ENCODE measurements around the gene TM6SF1. TPM values are rescaled to one million over a fixed set of nuclear protein-coding genes. Genes with fewer than 3 reads are reported as not detected.

The TM6SF1 gene
- total and polyA plus RNA-seq, 9 of the 15 experiments (the other 6 are each of a cell fraction or from before 2014, with no cell fraction given): 1.0 to 5.6 (median 3.5) TPM

GRCh38 chr15:83106994-83107840, at the start of gene TM6SF1 (continued):
- TF ChIP-seq ZBTB40 (IDR thresholded peaks at IDR 0.05) (peak; percentile 81), ZBTB40 (CRISPR knock-in tag; IDR thresholded peaks at IDR 0.05) (no peak), NRF1 (conservative IDR thresholded peaks at IDR 0.05 in 1 of 2, IDR thresholded peaks at IDR 0.05 in 1 of 2) (peak in 1 of 2 experiments; percentile 55; a peak in 2 of 4 replicates), CTBP1 (IDR thresholded peaks at IDR 0.05; ENCODE audit: borderline replicate concordance) (peak; percentile 89; the same call in 1 of the 2 replicates), CTCF (IDR thresholded peaks at IDR 0.05 in 2 of 3, conservative IDR thresholded peaks at IDR 0.05 in 1 of 3; ENCODE audit: insufficient read depth in 2 of 3, low read depth in 1 of 3, low read length in 3 of 3) (peak in 2 of 3 experiments; percentile 15 to 35; a peak in 2 of 6 replicates), SMARCA4 (IDR thresholded peaks at IDR 0.05) (0 out of 2 replicates have a peak, but pooled peaks have one; percentile 2), ZNF133 (CRISPR knock-in tag; IDR thresholded peaks at IDR 0.05) (no peak), PHF8 (IDR thresholded peaks at IDR 0.05; ENCODE audit: borderline replicate concordance, low read length) (peak; percentile 38; the same call in 1 of the 2 replicates), TGIF2 (CRISPR knock-in tag; IDR thresholded peaks at IDR 0.05) (no peak), TFAP4 (CRISPR knock-in tag; IDR thresholded peaks at IDR 0.05; ENCODE audit: borderline replicate concordance) (peak; percentile 69; the same call in 1 of the 2 replicates), RBBP5 (IDR thresholded peaks at IDR 0.05; ENCODE audit: borderline replicate concordance, insufficient read depth, low read length, poor library complexity, severe bottlenecking) (peak; percentile 52), HDGF (IDR thresholded peaks at IDR 0.05) (no peak), ETV1 (tag; conservative IDR thresholded peaks at IDR 0.05; ENCODE audit: low read depth) (0 out of 2 replicates have a peak, but pooled peaks have one; percentile 35), ZFP36 (IDR thresholded peaks at IDR 0.05; ENCODE audit: low read depth, low read length, partially characterized antibody) (peak; percentile 59), ZNF584 (CRISPR knock-in tag; IDR thresholded peaks at IDR 0.05; ENCODE audit: low read depth) (no peak)

All from K562 (cell line).